HG03520 (cell line): ENCODE results near the gene RAB10.
"Not testable (repeated sequence)": the region's sequence is repeated elsewhere in the genome, so short reads cannot be mapped to it uniquely, and the experiment has no call there.

ENCODE experiments used
- ATAC-seq: cut with Tn5 transposase; IDR thresholded peaks from one replicate; pipeline ENCODE4 v1.9.1; 2021; ENCODE audit warnings: mild to moderate bottlenecking, moderate library complexity; ENCODE audit not compliant: unreplicated experiment

RAB10 gene

DNA sequence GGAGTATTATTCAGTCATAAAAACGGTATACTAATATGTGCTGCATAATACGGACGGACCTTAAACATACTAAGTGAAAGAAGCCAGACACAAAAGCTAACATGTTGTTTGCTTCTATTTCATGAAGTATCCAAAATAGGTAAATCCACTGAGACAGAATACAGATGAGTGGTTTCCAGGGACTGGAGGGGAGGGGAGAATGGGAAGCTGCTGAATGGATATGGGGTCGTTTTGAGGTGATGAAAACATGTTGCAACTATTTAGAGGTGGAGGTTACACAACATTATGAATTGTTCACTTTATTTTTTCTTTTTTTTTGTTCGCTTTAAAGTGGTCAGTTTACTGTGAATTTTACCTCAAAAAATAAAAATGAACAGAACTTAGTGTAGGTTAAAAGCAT is 52.9 kb downstream of the RAB10 start:
- no peak for ATAC-seq

DNA sequence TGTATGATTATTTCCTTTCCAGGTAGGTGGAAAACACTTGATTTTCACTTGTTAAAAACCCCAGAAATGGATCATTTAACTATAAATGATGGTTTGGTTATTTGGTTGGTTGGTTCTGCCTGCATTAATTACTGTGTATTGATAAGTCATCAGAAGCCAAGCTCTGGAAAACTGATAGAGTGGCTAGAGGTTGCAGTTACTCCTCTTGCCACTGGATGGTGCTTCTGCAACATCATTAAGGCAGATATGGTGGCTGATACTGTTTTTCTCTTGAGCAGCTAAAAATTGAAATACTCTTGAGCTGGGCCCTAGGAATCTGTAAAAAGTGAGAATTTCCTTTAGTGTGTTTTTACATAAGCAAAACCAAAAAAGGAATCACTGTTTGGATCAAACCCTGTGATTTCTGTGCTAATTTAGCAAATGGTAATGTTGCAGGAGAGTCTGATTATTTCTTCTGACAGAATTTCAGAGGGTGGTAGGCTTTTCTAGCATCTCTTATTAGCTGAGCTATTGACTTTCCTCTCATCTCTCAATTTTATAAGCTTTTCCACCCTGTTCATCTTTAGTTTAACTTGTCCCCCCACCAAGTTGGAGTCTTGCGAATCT is 54.3 kb downstream of the RAB10 start:
- no peak for ATAC-seq

DNA sequence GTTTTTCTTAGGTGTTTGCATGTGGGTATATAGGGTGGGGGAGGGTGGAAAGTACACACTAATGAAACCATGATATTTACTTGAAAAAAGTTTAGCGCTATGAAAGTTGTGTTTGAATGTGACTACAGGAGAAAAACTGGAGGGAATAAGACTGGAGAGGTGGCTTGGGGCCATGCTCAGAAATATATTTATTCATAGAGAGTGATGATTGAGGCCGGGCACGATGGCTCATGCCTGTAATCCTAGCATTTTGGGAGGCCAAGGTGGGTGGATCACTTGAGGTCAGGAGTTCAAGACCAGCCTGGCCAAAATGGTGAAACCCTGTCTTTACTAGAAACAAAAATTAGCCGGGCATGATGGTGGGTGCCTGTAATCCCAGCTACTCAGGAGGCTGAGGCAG is 55.0 kb downstream of the RAB10 start:
- not testable (repeated sequence) for ATAC-seq

GRCh38 chr2:26089337-26089736 is 55.5 kb downstream of the RAB10 start:
- ATAC-seq: no peak

- ATAC-seq: no peak
These were observed 61.9 kb downstream of the RAB10 start for GRCh38 chr2:26095758-26096157.

GRCh38 chr2:26099933-26100332 is 66.0 kb downstream of the RAB10 start:
- ATAC-seq: no peak

- no peak for ATAC-seq
These were observed 66.5 kb downstream of the RAB10 start for GRCh38 chr2:26100384-26100783.

DNA sequence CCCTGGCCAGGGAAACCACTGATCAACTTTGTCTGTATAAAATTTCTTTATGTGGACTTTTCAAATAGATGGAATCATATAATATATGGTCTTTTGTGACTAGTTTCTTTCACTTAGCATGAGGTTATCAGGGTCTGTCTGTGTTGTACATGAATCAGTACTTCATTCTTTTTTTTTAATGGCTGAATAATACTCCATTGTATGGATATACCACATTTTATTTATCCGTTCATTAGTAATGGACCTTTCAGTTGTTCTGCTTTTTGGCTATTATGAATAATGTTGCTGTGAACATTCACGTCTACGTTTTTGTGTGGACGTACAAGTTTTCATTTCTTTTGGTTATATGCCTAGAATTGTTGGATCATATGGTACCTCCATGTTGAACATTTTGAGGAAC is 69.9 kb downstream of the RAB10 start:
- ATAC-seq: no peak

GRCh38 chr2:26108701-26109100 is 74.8 kb downstream of the RAB10 start:
- ATAC-seq: not testable (repeated sequence)

- ATAC-seq: no peak
These were observed 78.3 kb downstream of the RAB10 start for GRCh38 chr2:26112201-26112600.

- no peak for ATAC-seq
These were observed 80.3 kb downstream of the RAB10 start for GRCh38 chr2:26114151-26114550.

DNA sequence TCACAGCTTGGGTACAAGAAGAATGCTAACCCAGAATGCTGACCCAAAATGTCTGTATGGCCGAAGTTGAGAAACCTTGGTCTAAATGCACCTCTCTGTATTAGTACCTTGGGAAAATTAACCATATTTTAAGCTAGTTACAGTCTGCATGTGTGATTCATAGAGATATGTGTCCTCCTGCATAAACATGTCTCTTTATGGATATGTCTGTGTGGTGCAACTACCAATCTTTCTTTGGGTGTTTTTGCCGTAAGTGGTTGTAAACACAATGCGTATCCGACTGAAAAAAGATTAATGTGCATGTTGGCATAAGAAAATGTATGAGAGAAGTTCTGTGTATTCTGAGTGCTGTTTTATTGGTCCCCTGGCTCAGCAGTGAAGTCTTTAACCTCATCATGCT is 84.8 kb downstream of the RAB10 start:
- no peak for ATAC-seq

DNA sequence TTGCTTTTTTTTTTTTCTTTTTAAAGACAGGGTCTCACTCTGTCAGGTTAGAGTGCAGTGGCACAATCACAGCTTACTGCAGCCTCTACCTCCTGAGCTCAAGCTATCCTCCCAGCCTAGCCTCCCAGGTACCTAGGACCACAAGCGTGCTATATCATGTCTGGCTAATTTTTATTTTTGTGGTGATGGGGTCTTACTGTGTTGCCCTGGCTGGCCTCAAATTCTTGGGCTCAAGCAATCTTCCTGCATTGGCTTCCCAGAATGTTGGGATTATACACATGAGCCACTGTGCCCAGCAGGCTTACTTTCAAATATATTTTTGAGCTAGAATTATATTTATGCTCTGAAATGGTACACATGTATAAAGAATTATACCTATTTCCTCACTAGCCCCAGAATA is 85.6 kb downstream of the RAB10 start:
- ATAC-seq: no peak

DNA sequence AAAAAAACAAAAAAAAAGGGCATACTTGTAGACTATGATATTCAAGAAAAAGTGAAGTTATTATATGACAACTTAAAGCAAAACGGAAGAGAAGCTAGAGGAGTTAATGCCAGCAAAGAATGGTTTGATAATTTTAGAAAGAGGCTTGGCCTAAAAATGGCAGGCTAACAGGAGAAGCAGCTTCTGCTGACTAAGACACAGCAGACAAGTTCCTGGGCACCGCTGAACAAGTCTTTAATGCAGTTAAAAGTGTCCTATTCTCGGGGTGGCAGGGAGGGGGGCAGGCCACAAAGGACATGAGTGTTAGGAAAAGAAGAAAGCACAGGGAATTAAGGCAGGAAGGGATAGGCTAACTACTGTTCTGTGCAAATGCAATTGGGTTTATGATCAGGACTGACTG is 88.7 kb downstream of the RAB10 start:
- ATAC-seq: no peak

DNA sequence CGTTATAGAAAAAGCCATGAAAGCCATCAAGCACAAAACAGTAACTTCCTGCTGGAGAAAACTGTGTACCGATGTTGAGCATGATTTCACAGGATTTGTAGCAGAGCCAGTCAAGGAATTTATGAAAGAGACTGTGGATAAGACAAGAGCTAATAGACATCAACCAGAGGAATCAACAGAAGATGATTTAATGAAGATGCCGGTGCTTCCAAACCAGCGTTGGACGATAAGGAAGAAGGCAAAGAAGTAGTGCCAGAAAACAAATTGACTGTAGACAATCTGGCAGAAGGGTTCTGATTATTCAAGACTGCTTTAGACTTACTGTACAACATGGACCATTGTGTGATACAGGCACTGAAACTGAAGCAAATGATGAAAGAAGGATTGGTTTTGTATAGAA is 89.5 kb downstream of the RAB10 start:
- ATAC-seq: no peak

DNA sequence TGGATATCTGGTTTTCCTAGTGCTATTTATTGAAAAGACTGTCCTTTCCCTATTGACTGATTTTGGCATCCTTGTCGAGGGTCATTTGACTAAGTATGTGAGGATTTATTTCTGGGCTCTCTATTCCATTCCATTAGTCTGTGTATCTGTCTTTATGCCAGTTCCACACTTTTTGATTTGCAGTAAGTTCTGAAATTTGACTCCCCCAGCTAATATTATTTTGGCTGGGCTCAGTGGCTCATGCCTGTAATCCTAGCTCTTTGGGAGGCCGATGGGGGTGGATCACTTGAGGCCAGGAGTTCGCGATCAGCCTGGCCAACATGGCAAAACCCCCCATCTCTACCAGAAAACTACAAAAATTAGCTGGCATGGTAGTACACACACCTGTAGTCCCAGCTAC is 92.2 kb downstream of the RAB10 start:
- no peak for ATAC-seq

DNA sequence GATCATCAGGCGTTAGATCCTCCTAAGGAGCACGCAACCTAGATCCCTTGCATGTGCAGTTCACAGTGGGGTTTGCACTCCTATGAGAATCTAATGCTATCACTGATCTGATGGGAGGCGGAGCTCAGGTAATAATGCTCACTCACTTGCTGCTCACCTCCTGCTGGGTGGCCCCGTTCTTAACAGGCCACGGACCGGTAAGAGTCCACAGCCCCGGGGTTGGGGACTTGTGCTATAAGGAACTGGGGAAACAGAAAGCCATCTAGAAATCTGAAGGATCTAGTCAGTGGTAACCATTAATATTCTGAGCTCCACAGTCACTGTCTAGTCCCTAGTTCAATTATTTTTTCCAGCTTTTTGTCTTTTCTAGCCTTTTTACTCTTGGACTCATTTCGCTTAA is 94.3 kb downstream of the RAB10 start:
- ATAC-seq: no peak

DNA sequence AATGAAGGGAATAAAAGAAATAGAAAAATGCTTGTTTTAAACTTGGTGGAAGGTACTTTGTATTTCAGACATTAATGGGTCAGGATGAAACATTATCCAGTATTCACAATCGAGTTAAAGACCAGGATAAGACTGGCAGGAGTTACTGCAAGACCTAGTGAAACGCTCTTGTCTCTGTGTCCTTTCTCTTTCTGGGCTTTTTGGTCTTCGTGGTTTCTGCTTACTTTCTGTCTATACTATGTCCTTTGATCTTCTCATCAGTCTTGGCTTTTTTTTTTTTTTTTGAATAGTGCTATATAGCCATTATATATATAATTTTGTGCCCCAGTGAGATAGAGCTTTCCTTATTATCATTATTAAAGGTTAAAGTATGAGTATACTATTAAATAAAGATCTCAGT is 96.9 kb downstream of the RAB10 start:
- no peak for ATAC-seq

DNA sequence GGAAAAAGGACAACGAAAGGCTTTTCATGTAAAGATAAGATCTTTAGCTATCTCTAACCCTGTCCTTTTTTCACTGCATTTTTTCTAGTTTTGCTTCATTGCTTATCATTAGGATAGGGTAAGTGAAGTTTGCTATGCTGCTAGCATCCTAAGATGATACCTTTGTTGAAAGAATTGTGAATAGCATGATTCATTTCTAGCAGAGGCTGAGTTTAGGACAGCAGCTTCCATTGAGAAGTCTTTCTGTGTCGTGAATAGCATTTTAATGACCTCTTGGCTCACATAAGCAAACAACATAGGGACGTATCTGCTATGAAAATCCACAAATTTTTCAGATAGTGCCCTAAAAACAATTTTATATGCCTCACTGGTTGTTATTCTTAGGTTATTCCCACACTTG is 102.6 kb downstream of the RAB10 start:
- no peak for ATAC-seq

- ATAC-seq: no peak
These were observed 105.6 kb downstream of the RAB10 start for GRCh38 chr2:26139269-26140183.

- ATAC-seq: no peak
These were observed 107.4 kb downstream of the RAB10 start for GRCh38 chr2:26141145-26141769.

DNA sequence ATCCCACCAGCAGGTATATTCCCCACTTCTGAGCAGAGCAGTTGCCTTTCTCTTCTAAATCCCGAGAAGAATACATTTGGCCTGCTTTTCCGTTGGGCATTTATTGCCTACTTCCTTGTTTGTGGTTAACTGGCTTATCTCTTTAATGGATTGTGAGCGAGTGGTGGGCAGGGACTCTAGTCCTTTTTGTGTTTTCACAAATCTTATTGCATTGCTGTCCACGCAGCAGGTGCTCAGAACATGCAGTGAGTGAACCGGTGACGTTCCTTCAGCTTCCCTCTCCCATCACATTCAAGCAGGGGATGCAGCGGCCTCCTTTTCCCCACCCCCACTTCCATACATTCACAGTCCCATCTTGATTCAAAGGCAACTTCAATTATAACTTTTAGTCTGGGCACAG is 110.1 kb downstream of the RAB10 start:
- ATAC-seq: no peak
